GM23338 (cell line): ENCODE results near the gene AMBRA1.

ENCODE experiments used
- CREB1 ChIP-seq: fragments of 250-450 bp; sonication (Bioruptor Pico); IDR thresholded peaks from 2 replicates; pipeline ENCODE4 v1.5.0; 2020; ENCODE audit warnings: low read depth, mild to moderate bottlenecking, moderate library complexity
- EZH2 ChIP-seq: fragments of 200-600 bp; sonication (generic); IDR thresholded peaks from one replicate; pipeline ENCODE4 v1.8.0; 2017; ENCODE audit warnings: antibody characterized with exemption, mild to moderate bottlenecking, low read depth; ENCODE audit not compliant: unreplicated experiment
- EZH2phosphoT487 ChIP-seq: fragments of 200-600 bp; sonication (generic); IDR thresholded peaks from one replicate; pipeline ENCODE4 v1.8.1; 2018; ENCODE audit warnings: antibody characterized with exemption; ENCODE audit not compliant: unreplicated experiment
- JUNB ChIP-seq: IDR thresholded peaks from one replicate; pipeline ENCODE4 v1.6.1; 2016; ENCODE audit warnings: antibody characterized with exemption; ENCODE audit not compliant: unreplicated experiment
- POLR2AphosphoS5 ChIP-seq: IDR thresholded peaks from 2 replicates; pipeline ENCODE4 v1.6.1; 2016; ENCODE audit warnings: antibody characterized with exemption, low read depth
- STAT1 ChIP-seq: IDR thresholded peaks from one replicate; pipeline ENCODE4 v1.6.1; 2016; ENCODE audit warnings: antibody characterized with exemption; ENCODE audit not compliant: unreplicated experiment
- ZNF114 ChIP-seq: fragments of 250-450 bp; sonication (Bioruptor Pico); IDR thresholded peaks from 2 replicates; pipeline ENCODE4 v1.5.0; 2020; ENCODE audit warnings: mild to moderate bottlenecking, moderate library complexity
- ZNF331 ChIP-seq: fragments of 250-450 bp; sonication (Bioruptor Pico); IDR thresholded peaks from 2 replicates; pipeline ENCODE4 v1.5.0; 2020; ENCODE audit warnings: low read depth, mild to moderate bottlenecking, moderate library complexity
- TF ChIP-seq, protein P1 (sequence below), 2 experiments: fragments of 200-600 bp in 1 of 2; sonication (generic) in 1 of 2; conservative IDR thresholded peaks; 2 replicates each; pipeline versions ENCODE4 v1.5.1 to v1.6.1; 2016 to 2017; ENCODE audit warnings: antibody characterized with exemption in 2 of 2, low read depth in 2 of 2, mild to moderate bottlenecking in 2 of 2, moderate library complexity in 1 of 2
- TF ChIP-seq, protein P2 (sequence below): IDR thresholded peaks from one replicate; pipeline ENCODE4 v1.6.1; 2018; ENCODE audit warnings: antibody characterized with exemption; ENCODE audit not compliant: unreplicated experiment
- TF ChIP-seq, protein P3 (sequence below): IDR thresholded peaks from 2 replicates; pipeline ENCODE4 v1.6.1; 2016; ENCODE audit warnings: antibody characterized with exemption
- TF ChIP-seq, protein P4 (sequence below): fragments of 250-450 bp; sonication (Bioruptor Pico); IDR thresholded peaks from 2 replicates; pipeline ENCODE4 v1.5.0; 2020; ENCODE audit warnings: mild to moderate bottlenecking, moderate library complexity

DNA sequence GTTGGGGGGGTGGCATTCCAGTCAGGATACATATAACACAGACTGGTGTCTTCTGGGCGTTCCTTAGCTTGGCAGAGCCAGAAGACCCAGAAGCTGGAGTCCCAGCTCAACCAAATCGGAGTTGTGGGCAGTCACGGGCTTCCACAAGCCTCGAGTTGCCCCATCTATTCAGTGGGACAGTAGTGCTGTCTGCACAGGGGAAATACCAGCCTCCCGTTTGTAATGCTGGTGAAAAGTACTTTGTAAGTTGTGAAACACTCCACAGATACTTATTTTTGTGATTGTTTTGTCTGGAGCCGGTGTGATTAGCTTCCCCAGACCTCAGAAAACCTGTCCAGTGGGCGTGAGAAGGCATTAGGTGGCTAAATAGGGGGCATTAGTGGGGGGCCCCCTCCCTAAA is 232.9 kb downstream of the AMBRA1 start:
- TF ChIP-seq, protein P1, sequence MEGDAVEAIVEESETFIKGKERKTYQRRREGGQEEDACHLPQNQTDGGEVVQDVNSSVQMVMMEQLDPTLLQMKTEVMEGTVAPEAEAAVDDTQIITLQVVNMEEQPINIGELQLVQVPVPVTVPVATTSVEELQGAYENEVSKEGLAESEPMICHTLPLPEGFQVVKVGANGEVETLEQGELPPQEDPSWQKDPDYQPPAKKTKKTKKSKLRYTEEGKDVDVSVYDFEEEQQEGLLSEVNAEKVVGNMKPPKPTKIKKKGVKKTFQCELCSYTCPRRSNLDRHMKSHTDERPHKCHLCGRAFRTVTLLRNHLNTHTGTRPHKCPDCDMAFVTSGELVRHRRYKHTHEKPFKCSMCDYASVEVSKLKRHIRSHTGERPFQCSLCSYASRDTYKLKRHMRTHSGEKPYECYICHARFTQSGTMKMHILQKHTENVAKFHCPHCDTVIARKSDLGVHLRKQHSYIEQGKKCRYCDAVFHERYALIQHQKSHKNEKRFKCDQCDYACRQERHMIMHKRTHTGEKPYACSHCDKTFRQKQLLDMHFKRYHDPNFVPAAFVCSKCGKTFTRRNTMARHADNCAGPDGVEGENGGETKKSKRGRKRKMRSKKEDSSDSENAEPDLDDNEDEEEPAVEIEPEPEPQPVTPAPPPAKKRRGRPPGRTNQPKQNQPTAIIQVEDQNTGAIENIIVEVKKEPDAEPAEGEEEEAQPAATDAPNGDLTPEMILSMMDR (conservative IDR thresholded peaks at IDR 0.05; ENCODE audit: low read depth in 2 of 2), result no peak
- TF ChIP-seq EZH2phosphoT487 (no peak), EZH2 (no peak), POLR2AphosphoS5 (no peak), ZNF114 (CRISPR knock-in tag) (no peak), JUNB (no peak), CREB1 (CRISPR knock-in tag) (no peak), ZNF331 (CRISPR knock-in tag) (no peak), STAT1 (no peak)
- TF ChIP-seq, protein P2, sequence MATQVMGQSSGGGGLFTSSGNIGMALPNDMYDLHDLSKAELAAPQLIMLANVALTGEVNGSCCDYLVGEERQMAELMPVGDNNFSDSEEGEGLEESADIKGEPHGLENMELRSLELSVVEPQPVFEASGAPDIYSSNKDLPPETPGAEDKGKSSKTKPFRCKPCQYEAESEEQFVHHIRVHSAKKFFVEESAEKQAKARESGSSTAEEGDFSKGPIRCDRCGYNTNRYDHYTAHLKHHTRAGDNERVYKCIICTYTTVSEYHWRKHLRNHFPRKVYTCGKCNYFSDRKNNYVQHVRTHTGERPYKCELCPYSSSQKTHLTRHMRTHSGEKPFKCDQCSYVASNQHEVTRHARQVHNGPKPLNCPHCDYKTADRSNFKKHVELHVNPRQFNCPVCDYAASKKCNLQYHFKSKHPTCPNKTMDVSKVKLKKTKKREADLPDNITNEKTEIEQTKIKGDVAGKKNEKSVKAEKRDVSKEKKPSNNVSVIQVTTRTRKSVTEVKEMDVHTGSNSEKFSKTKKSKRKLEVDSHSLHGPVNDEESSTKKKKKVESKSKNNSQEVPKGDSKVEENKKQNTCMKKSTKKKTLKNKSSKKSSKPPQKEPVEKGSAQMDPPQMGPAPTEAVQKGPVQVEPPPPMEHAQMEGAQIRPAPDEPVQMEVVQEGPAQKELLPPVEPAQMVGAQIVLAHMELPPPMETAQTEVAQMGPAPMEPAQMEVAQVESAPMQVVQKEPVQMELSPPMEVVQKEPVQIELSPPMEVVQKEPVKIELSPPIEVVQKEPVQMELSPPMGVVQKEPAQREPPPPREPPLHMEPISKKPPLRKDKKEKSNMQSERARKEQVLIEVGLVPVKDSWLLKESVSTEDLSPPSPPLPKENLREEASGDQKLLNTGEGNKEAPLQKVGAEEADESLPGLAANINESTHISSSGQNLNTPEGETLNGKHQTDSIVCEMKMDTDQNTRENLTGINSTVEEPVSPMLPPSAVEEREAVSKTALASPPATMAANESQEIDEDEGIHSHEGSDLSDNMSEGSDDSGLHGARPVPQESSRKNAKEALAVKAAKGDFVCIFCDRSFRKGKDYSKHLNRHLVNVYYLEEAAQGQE, result no peak
- TF ChIP-seq, protein P3, sequence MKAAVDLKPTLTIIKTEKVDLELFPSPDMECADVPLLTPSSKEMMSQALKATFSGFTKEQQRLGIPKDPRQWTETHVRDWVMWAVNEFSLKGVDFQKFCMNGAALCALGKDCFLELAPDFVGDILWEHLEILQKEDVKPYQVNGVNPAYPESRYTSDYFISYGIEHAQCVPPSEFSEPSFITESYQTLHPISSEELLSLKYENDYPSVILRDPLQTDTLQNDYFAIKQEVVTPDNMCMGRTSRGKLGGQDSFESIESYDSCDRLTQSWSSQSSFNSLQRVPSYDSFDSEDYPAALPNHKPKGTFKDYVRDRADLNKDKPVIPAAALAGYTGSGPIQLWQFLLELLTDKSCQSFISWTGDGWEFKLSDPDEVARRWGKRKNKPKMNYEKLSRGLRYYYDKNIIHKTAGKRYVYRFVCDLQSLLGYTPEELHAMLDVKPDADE, result no peak
- TF ChIP-seq, protein P4, sequence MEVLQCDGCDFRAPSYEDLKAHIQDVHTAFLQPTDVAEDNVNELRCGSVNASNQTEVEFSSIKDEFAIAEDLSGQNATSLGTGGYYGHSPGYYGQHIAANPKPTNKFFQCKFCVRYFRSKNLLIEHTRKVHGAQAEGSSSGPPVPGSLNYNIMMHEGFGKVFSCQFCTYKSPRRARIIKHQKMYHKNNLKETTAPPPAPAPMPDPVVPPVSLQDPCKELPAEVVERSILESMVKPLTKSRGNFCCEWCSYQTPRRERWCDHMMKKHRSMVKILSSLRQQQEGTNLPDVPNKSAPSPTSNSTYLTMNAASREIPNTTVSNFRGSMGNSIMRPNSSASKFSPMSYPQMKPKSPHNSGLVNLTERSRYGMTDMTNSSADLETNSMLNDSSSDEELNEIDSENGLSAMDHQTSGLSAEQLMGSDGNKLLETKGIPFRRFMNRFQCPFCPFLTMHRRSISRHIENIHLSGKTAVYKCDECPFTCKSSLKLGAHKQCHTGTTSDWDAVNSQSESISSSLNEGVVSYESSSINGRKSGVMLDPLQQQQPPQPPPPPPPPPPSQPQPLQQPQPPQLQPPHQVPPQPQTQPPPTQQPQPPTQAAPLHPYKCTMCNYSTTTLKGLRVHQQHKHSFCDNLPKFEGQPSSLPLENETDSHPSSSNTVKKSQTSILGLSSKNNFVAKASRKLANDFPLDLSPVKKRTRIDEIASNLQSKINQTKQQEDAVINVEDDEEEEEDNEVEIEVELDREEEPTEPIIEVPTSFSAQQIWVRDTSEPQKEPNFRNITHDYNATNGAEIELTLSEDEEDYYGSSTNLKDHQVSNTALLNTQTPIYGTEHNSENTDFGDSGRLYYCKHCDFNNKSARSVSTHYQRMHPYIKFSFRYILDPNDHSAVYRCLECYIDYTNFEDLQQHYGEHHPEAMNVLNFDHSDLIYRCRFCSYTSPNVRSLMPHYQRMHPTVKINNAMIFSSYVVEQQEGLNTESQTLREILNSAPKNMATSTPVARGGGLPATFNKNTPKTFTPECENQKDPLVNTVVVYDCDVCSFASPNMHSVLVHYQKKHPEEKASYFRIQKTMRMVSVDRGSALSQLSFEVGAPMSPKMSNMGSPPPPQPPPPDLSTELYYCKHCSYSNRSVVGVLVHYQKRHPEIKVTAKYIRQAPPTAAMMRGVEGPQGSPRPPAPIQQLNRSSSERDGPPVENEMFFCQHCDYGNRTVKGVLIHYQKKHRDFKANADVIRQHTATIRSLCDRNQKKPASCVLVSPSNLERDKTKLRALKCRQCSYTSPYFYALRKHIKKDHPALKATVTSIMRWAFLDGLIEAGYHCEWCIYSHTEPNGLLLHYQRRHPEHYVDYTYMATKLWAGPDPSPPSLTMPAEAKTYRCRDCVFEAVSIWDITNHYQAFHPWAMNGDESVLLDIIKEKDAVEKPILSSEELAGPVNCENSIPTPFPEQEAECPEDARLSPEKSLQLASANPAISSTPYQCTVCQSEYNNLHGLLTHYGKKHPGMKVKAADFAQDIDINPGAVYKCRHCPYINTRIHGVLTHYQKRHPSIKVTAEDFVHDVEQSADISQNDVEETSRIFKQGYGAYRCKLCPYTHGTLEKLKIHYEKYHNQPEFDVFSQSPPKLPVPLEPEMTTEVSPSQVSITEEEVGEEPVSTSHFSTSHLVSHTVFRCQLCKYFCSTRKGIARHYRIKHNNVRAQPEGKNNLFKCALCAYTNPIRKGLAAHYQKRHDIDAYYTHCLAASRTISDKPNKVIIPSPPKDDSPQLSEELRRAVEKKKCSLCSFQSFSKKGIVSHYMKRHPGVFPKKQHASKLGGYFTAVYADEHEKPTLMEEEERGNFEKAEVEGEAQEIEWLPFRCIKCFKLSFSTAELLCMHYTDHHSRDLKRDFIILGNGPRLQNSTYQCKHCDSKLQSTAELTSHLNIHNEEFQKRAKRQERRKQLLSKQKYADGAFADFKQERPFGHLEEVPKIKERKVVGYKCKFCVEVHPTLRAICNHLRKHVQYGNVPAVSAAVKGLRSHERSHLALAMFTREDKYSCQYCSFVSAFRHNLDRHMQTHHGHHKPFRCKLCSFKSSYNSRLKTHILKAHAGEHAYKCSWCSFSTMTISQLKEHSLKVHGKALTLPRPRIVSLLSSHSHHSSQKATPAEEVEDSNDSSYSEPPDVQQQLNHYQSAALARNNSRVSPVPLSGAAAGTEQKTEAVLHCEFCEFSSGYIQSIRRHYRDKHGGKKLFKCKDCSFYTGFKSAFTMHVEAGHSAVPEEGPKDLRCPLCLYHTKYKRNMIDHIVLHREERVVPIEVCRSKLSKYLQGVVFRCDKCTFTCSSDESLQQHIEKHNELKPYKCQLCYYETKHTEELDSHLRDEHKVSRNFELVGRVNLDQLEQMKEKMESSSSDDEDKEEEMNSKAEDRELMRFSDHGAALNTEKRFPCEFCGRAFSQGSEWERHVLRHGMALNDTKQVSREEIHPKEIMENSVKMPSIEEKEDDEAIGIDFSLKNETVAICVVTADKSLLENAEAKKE (CRISPR knock-in tag), result no peak
